ENCODE measurements around the gene PCSK6. TPM values are rescaled to one million over a fixed set of nuclear protein-coding genes. Genes with fewer than 3 reads are reported as not detected.

The PCSK6 gene
- total RNA-seq, 2 experiments from 2014 or later = 0.28 TPM; not detected in 1

- intact Hi-C loops (cut with DNase I, micrococcal nuclease) = no loop called here
- Histone ChIP-seq H3K27ac (ENCODE audit: low read depth in 1 of 2, low read length in 2 of 2) (no peak overlapping the region), H3K4me1 (ENCODE audit: insufficient read depth, low read length) (peaks cover 8% of the 10 kb centered on the region), H3K9me3 (ENCODE audit: control insufficient read depth in 1 of 2, insufficient read depth in 1 of 2, low read length in 2 of 2) (peaks cover 0 to 22% of the 10 kb centered on the region in 2 experiments), H3K36me3 (ENCODE audit: insufficient read depth, low read length) (no peaks in the 10 kb centered on the region), H3K4me3 (ENCODE audit: low read length) (no peak overlapping the region), H3K27me3 (ENCODE audit: control insufficient read depth in 1 of 2, insufficient read depth in 2 of 2, low read length in 2 of 2) (peaks cover 13 to 16% of the 10 kb centered on the region in 2 experiments)
- H3K27ac Mint-ChIP-seq = no peak overlapping the region
- H3K27me3 Mint-ChIP-seq = peaks cover 43% of the 10 kb centered on the region
- H3K36me3 Mint-ChIP-seq (ENCODE audit: low read depth) = no peaks in the 10 kb centered on the region
- no peak for DNase-seq
- H3K4me1 Mint-ChIP-seq (ENCODE audit: low read depth) = peaks cover under 1% of the 10 kb centered on the region
- ATAC-seq (ENCODE audit: poor library complexity) = no peak
- H3K4me3 Mint-ChIP-seq = no peak overlapping the region
- H3K9me3 Mint-ChIP-seq = no peaks in the 10 kb centered on the region
- POLR2A ChIA-PET = no interaction called here
- TF ChIP-seq CTCF (IDR thresholded peaks at IDR 0.05) = no peak
- CTCF ChIA-PET = no interaction called here
Measured at GRCh38 chr15:101328001-101328400, 161.5 kb downstream of the PCSK6 start.

GRCh38 chr15:101327147-101327740 lies 162.3 kb downstream of the PCSK6 start:
- Histone ChIP-seq H3K36me3 (ENCODE audit: insufficient read depth, low read length) (no peaks in the 10 kb centered on the region), H3K9me3 (ENCODE audit: control insufficient read depth in 1 of 2, insufficient read depth in 1 of 2, low read length in 2 of 2) (peaks cover 0 to 21% of the 10 kb centered on the region in 2 experiments), H3K27me3 (ENCODE audit: control insufficient read depth in 1 of 2, insufficient read depth in 2 of 2, low read length in 2 of 2) (peaks cover 13 to 16% of the 10 kb centered on the region in 2 experiments), H3K27ac (ENCODE audit: low read depth in 1 of 2, low read length in 2 of 2) (no peak overlapping the region), H3K4me1 (ENCODE audit: insufficient read depth, low read length) (peaks cover under 1% of the 10 kb centered on the region), H3K4me3 (ENCODE audit: low read length) (no peak overlapping the region)
- POLR2A ChIA-PET = no interaction called here
- Mint-ChIP-seq H3K36me3 (ENCODE audit: low read depth) (no peaks in the 10 kb centered on the region), H3K9me3 (no peaks in the 10 kb centered on the region), H3K27ac (no peak overlapping the region), H3K4me3 (no peak overlapping the region), H3K27me3 (peaks cover 43% of the 10 kb centered on the region), H3K4me1 (ENCODE audit: low read depth) (no peaks in the 10 kb centered on the region)
- ATAC-seq (ENCODE audit: poor library complexity) (no peak), DNase-seq (peak in 1 of 14 experiments; percentile 5)
- no peak for TF ChIP-seq CTCF (IDR thresholded peaks at IDR 0.05)
- intact Hi-C loops (cut with DNase I, micrococcal nuclease) = no loop called here
- CTCF ChIA-PET = no interaction called here

- no peaks in the 10 kb centered on the region for H3K4me1 ChIP-seq (ENCODE audit: insufficient read depth, low read length)
- no peak overlapping the region for H3K27ac Mint-ChIP-seq
- H3K36me3 ChIP-seq (ENCODE audit: insufficient read depth, low read length) = no peaks in the 10 kb centered on the region
- CTCF ChIA-PET = no interaction called here
- H3K9me3 Mint-ChIP-seq = no peaks in the 10 kb centered on the region
- TF ChIP-seq CTCF (IDR thresholded peaks at IDR 0.05) = no peak
- H3K4me3 ChIP-seq (ENCODE audit: low read length) = no peak overlapping the region
- peaks cover 13 to 16% of the 10 kb centered on the region in 2 experiments for H3K27me3 ChIP-seq (ENCODE audit: control insufficient read depth in 1 of 2, insufficient read depth in 2 of 2, low read length in 2 of 2)
- ATAC-seq (ENCODE audit: poor library complexity) = no peak
- H3K36me3 Mint-ChIP-seq (ENCODE audit: low read depth) = no peaks in the 10 kb centered on the region
- H3K27me3 Mint-ChIP-seq = peaks cover 43% of the 10 kb centered on the region
- H3K4me3 Mint-ChIP-seq = no peak overlapping the region
- intact Hi-C loops (cut with DNase I, micrococcal nuclease) = no loop called here
- H3K4me1 Mint-ChIP-seq (ENCODE audit: low read depth) = no peaks in the 10 kb centered on the region
- H3K27ac ChIP-seq (ENCODE audit: low read depth in 1 of 2, low read length in 2 of 2) = no peak overlapping the region
- POLR2A ChIA-PET = no interaction called here
- peaks cover 0 to 14% of the 10 kb centered on the region in 2 experiments for H3K9me3 ChIP-seq (ENCODE audit: control insufficient read depth in 1 of 2, insufficient read depth in 1 of 2, low read length in 2 of 2)
- no peak for DNase-seq
Measured at GRCh38 chr15:101326462-101327146, 162.9 kb downstream of the PCSK6 start.

All from CD4-positive, alpha-beta T cell (primary cell).